HG02763 (cell line): ENCODE measurements around the gene GBA2.

Experiments used
- ATAC-seq: cut with Tn5 transposase; IDR thresholded peaks from one replicate; pipeline ENCODE4 v1.9.1; 2021; ENCODE audit warnings: mild to moderate bottlenecking, moderate library complexity; ENCODE audit not compliant: unreplicated experiment

Gene GBA2

GRCh38 chr9:35718721-35719511 is 30.1 kb downstream of the GBA2 start:
- ATAC-seq = no peak

GRCh38 chr9:35717132-35717870 is 31.7 kb downstream of the GBA2 start:
- ATAC-seq = no peak

GRCh38 chr9:35716230-35716629 is 32.8 kb downstream of the GBA2 start:
- no peak for ATAC-seq

- no peak for ATAC-seq
Measured at GRCh38 chr9:35714579-35715252, 34.3 kb downstream of the GBA2 start.

- ATAC-seq = no peak
Measured at GRCh38 chr9:35714123-35714522, 34.9 kb downstream of the GBA2 start.

- ATAC-seq = no peak
Measured at GRCh38 chr9:35713578-35713977, 35.5 kb downstream of the GBA2 start.

GRCh38 chr9:35712762-35713400 is 36.1 kb downstream of the GBA2 start:
- no peak for ATAC-seq

- ATAC-seq = no peak
Measured at GRCh38 chr9:35711501-35712428, 37.3 kb downstream of the GBA2 start.

GRCh38 chr9:35710818-35711500 is 38.1 kb downstream of the GBA2 start:
- no peak for ATAC-seq

- ATAC-seq = no peak
Measured at GRCh38 chr9:35708146-35708545, 40.9 kb downstream of the GBA2 start.

GRCh38 chr9:35706951-35707350 is 42.1 kb downstream of the GBA2 start:
- no peak for ATAC-seq

GRCh38 chr9:35705836-35706430 is 43.1 kb downstream of the GBA2 start:
- ATAC-seq = no peak

- no peak for ATAC-seq
Measured at GRCh38 chr9:35705372-35705771, 43.7 kb downstream of the GBA2 start.

- ATAC-seq = no peak
Measured at GRCh38 chr9:35703906-35704672, 44.9 kb downstream of the GBA2 start.

GRCh38 chr9:35702696-35703095 is 46.3 kb downstream of the GBA2 start:
- no peak for ATAC-seq

- ATAC-seq = no peak
Measured at GRCh38 chr9:35700942-35701341, 48.1 kb downstream of the GBA2 start.

GRCh38 chr9:35700031-35700430 is 49.0 kb downstream of the GBA2 start:
- no peak for ATAC-seq

- ATAC-seq = no peak
Measured at GRCh38 chr9:35698231-35698630, 50.8 kb downstream of the GBA2 start.
